Right lobe of liver (tissue), 4 donors: ENCODE measurements around the gene SYMPK.

Experiments
- POLR2A ChIP-seq: fragments of 450-650 bp; IDR thresholded peaks from one replicate; pipeline ENCODE4 v1.6.1; 2017; ENCODE audit warnings: antibody characterized with exemption, mild to moderate bottlenecking
- TF ChIP-seq, protein P1 (sequence below), 4 donors: fragments of 200-600 bp in 3 of 4; fragments of 450-650 bp in 1 of 4; IDR thresholded peaks; one replicate each; pipeline versions ENCODE4 v1.5.1 to v1.8.0; 2016 to 2022; ENCODE audit warnings: antibody characterized with exemption in 4 of 4, mild to moderate bottlenecking in 2 of 4
- donor health status: DM: no; HTN: no; CAD: no.
- donor health status: DM: no; HTN: no; CAD: no.
- donor health status: DM: no; HTN: yes; CAD: no.

DNA sequence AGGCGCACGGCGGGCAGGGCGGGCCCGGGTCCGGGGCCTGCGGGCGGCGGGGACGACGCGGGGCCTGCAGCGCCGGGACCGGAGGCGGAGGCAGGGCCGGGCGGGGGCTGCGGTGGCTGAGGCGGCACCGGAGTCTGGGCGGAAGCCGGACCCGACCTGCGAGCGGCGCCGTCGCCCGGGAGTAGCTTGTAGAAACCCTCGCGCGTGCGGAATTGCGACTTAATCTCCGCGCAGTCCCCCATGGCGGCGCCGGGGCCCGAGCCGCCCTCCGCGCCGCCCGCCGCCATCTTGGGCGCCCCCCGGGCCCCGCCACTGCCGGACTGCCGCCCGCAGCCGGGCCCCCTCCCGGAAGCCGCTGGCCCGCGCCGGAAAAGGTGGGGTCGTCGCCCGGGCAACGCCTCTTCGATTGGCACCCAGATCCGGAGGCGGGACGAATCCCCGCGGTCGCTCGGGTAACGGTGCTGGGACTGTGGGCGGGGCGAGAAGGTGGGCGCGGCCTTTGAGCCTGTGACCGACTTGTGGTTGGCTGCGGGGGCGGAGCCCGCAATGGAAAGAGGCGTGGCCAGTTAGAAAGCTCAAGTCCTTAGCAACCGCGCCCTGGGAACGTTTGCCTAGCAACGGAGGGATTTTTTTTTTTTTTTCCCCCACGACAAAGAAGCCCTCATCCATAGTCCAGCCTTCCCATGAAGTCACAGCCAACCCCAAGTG lies 70.3 kb downstream of the SYMPK start, which contains the start of gene DMWD:
- TF ChIP-seq, protein P1, sequence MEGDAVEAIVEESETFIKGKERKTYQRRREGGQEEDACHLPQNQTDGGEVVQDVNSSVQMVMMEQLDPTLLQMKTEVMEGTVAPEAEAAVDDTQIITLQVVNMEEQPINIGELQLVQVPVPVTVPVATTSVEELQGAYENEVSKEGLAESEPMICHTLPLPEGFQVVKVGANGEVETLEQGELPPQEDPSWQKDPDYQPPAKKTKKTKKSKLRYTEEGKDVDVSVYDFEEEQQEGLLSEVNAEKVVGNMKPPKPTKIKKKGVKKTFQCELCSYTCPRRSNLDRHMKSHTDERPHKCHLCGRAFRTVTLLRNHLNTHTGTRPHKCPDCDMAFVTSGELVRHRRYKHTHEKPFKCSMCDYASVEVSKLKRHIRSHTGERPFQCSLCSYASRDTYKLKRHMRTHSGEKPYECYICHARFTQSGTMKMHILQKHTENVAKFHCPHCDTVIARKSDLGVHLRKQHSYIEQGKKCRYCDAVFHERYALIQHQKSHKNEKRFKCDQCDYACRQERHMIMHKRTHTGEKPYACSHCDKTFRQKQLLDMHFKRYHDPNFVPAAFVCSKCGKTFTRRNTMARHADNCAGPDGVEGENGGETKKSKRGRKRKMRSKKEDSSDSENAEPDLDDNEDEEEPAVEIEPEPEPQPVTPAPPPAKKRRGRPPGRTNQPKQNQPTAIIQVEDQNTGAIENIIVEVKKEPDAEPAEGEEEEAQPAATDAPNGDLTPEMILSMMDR (IDR thresholded peaks at IDR 0.05): no peak
- peak; percentile 54 for TF ChIP-seq POLR2A
